H7 (cell line): ENCODE measurements around the gene GTF2H1. TPM values are rescaled to one million over a fixed set of nuclear protein-coding genes. Genes with fewer than 3 reads are reported as not detected.
"Not testable (repeated sequence)": the region's sequence is repeated elsewhere in the genome, so short reads cannot be mapped to it uniquely, and the experiment has no call there.

Experiments used
- DNase-seq: peaks from one replicate; pipeline ENCODE4 v3.0.0; 2012
- H3K27me3 ChIP-seq: 2 replicates; pipeline ENCODE4 v1.6.0; 2011; ENCODE audit warnings: mild to moderate bottlenecking, low read length; ENCODE audit not compliant: control insufficient read depth, insufficient read depth
- H3K36me3 ChIP-seq: replicated peaks from 2 replicates; pipeline ENCODE4 v1.5.1; 2011; ENCODE audit warnings: low read length; ENCODE audit not compliant: control insufficient read depth, insufficient read depth
- H3K4me3 ChIP-seq: 2 replicates; pipeline ENCODE4 v1.5.1; 2011; ENCODE audit warnings: low read depth, mild to moderate bottlenecking, control low read depth, low read length, moderate library complexity; ENCODE audit not compliant: insufficient read depth
- total RNA-seq: library from RNA; depleted of rRNA; stranded (reverse); fragments of >200 nt; shearing (Covaris generic); gene quantifications from 2 replicates; pipeline ENCODE4 v1.2.3, GENCODE V29; 2014; rRNA removed

Gene GTF2H1
- total RNA-seq, 1 experiment from 2014 or later, result 31.1 TPM

- DNase-seq, result no peak
- peaks cover 21% of the 10 kb centered on the region for H3K36me3 ChIP-seq
- H3K27me3 ChIP-seq, result no peaks in the 10 kb centered on the region
- H3K4me3 ChIP-seq, result no peak overlapping the region
Observed at GRCh38 chr11:18404062-18404461, 81.7 kb downstream of the GTF2H1 start.

GRCh38 chr11:18407400-18407799 is 85.0 kb downstream of the GTF2H1 start:
- not testable (repeated sequence) for H3K36me3 ChIP-seq, DNase-seq, H3K4me3 ChIP-seq, H3K27me3 ChIP-seq

- H3K36me3 ChIP-seq, result peaks cover 4% of the 10 kb centered on the region
- peaks cover 4% of the 10 kb centered on the region for H3K27me3 ChIP-seq
- no peak for DNase-seq
- H3K4me3 ChIP-seq, result no peak overlapping the region
Observed at GRCh38 chr11:18408558-18409291, 86.4 kb downstream of the GTF2H1 start.

GRCh38 chr11:18416459-18416858 is 94.1 kb downstream of the GTF2H1 start:
- H3K27me3 ChIP-seq, result peaks cover 4% of the 10 kb centered on the region
- no peaks in the 10 kb centered on the region for H3K36me3 ChIP-seq
- H3K4me3 ChIP-seq, result no peak overlapping the region
- no peak for DNase-seq

Other genes with a start within 250 kb of the GTF2H1 start
- 33.2 and 36.7 TPM in 2 replicates for gene SAAL1, start 216.5 kb upstream of the GTF2H1 start, total RNA-seq
- not detected in 2 replicates for gene MRGPRX3, start 190.0 kb upstream of the GTF2H1 start, total RNA-seq
- not detected in 2 replicates for gene MRGPRX4, start 149.7 kb upstream of the GTF2H1 start, total RNA-seq
- gene SAA4, start 85.8 kb upstream of the GTF2H1 start, total RNA-seq, result not detected in 2 replicates
- gene SAA2, start 73.9 kb upstream of the GTF2H1 start, total RNA-seq, result not detected in 2 replicates
- gene SAA1, start 56.3 kb upstream of the GTF2H1 start, total RNA-seq, result not detected in 2 replicates
- 14.6 and 19.2 TPM in 2 replicates for gene HPS5, start 427 bp upstream of the GTF2H1 start, total RNA-seq
- 308 and 375 TPM in 2 replicates for gene LDHA, start 72.0 kb downstream of the GTF2H1 start, total RNA-seq
- gene LDHC, start 89.8 kb downstream of the GTF2H1 start, total RNA-seq, result 0.21 and 0.44 TPM in 2 replicates
- not detected in 2 replicates for gene LDHAL6A, start 133.3 kb downstream of the GTF2H1 start, total RNA-seq
- 53.0 and 72.3 TPM in 2 replicates for gene TSG101, start 204.4 kb downstream of the GTF2H1 start, total RNA-seq